NOMO-1 treated with DMSO at 0.1 percent for 48 hours (cell line): ENCODE results near the gene OR2F1.
"Not testable (repeated sequence)": the region's sequence is repeated elsewhere in the genome, so short reads cannot be mapped to it uniquely, and the experiment has no call there.

Source experiments
- DNase-seq: peaks from one replicate; lab custom pipeline; 2025; ENCODE audit not compliant: unreplicated experiment; lab: John Stamatoyannopoulos, UW

Gene OR2F1

DNA sequence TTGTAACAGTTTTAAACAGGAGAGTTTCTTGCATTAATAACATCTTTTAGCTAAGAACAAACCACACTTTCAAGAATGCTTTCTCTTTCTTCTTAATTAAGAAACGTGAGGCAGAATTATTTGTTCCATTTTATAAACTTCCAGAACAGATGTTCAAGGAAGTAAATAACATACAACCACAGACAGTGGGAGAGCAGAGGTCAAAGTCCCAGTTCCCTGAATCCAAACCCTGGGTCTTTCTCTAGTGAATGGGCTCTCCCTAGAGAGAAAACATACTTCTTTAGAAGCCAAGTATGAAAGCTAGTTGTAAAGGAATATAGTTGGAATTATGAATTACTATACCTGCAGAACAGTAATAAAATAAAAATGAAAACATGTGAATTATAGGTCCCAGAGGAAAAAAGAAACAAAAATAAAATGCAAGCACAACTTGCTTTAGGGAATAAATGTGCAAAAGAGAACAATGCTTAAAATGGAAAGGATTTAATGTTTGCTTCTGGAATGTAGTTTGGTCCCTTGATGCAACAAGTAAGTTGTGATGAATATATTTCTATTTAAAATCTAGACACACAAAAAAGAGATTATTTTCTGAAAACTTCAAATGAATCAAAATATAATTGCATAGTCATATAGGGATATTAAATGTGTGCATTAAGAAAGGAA lies 51.5 kb downstream of the OR2F1 start:
- no peak for DNase-seq

DNA sequence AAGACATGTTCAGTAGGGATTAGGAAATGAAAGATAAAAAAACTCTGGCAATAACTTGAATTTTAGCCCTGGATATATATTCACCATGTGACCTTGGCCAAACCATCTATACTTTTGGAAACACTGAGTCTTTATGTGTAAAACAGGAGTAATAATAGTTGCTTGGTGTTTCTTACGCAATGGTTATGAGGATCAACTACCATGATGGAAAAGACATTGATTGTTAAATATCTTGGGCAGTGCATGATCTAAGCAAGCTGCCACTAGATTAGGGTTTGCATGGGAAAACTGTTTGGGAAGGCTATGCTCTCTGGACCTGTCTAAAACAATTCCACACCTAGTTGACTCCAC lies 52.0 kb downstream of the OR2F1 start:
- DNase-seq = no peak

DNA sequence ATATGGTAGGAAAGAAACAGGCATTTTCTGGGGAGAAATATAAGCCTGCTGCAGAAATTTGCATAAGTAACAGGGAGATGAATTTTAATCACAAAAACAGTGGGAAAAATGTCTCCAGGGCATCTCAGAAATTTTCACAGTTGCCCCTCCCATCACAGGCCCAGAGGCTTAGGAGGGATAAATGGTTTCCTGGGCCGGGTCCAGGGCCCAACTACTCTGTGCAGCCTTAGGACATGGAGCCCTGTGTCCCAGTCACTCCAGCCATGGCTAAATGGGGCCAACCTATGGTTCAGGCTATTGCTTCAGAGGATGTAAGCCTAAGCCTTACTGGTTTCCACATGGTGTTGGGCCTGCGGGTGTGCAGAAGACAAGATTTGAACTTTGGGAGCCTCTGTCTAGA lies 54.7 kb downstream of the OR2F1 start:
- no peak for DNase-seq

DNA sequence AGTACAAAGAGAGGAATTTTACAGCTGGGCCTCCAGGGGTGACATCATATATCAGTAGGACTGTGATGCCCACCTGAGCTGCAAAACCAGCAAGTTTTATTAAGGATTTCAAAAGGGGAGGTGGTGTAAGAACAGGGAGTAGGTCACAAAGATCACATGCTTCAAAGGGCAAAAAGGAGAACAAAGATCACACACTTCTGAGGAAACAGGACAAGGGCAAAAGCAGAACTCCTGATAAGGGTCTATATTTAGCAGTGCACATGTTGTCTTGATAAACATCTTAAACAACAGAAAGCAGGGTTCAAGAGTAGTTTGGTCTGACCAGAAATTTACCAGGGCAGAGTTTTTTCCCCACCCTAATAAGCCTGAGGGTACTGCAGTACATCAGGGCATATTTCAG lies 55.4 kb downstream of the OR2F1 start:
- not testable (repeated sequence) for DNase-seq

DNA sequence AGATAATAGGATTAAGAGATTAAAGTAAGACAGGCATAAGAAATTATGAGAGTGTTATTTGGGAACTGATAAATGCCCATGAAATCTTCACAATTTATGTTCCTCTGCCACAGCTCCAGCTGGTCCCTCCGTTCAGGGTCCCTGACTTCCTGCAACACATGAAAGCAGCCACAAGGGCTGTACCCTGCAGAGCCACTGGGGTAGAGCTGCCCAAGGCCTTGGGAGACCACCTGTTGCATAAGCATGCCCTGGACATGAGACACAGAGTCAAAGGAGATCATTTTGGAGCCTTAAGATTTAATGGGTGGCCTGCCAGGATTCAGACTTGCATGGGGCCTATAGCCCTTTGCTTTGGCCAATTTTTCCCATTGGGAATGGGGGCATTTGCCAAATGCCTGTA lies 56.2 kb downstream of the OR2F1 start:
- not testable (repeated sequence) for DNase-seq

DNA sequence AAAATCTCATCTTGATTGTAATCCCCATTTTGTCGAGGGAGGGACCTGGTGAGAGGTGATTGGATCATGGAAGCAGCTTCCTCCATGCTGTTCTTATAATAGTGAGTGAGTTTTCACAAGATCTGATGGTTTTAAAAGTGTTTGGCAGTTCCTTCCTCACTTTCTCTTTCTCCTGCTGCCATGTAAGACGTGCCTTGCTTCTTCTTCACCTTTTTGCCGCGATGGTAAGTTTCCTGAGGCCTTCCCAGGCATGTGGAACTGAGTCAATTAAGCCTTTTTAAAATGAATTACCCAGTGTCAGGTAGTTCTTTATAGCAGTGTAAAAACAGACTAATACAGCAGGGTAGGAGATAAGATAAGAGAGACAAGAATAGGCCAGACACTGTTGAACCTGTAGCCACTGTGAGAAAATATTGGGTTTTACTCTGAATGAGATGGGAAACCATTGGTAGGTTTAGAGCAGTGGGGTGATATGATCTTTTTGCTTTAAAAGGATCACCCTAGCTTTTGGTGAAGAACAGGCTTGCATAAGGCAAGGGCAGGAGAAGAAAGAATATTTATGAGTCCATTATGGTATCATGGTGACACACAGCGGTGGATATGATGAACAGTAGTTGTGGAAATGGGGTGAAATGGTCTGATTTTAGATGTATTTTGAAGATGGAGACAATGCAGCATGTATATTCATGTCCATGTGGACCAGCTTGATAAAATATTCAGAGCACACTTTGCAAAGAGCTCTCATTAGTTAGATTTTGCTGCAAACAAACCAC lies 57.0 kb downstream of the OR2F1 start:
- no peak for DNase-seq
